Measurements from ENCODE around the gene PPP1R15A.

PPP1R15A gene

GRCh38 chr19:48837687-48838086, 34.5 kb upstream of the PPP1R15A start:
- Histone ChIP-seq H3K27ac (ENCODE audit: low read length) (no peak overlapping the region), H2AFZ (ENCODE audit: low read depth, low read length) (no peak overlapping the region), H3K36me3 (ENCODE audit: insufficient read depth, low read length) (no peaks in the 10 kb centered on the region), H3K4me3 (ENCODE audit: low read depth in 1 of 2, low read length in 2 of 2) (no peak overlapping the region), H3K4me2 (ENCODE audit: insufficient read depth, low read length) (no peak overlapping the region), H3K9me3 (ENCODE audit: insufficient read depth, low read length, severe bottlenecking) (no peaks in the 10 kb centered on the region), H3K4me1 (ENCODE audit: insufficient read depth, low read length) (peaks cover 18% of the 10 kb centered on the region), H3K27me3 (ENCODE audit: insufficient read depth, low read length, poor library complexity) (no peaks in the 10 kb centered on the region), H3K9ac (ENCODE audit: low read depth, low read length) (no peak overlapping the region), H4K20me1 (ENCODE audit: insufficient read depth, low read length) (no peaks in the 10 kb centered on the region), H3K79me2 (ENCODE audit: insufficient read depth, low read length) (no peaks in the 10 kb centered on the region)
- DNase-seq (no peak), ATAC-seq (ENCODE audit: insufficient read depth, low read depth) (no peak)
- no peak for TF ChIP-seq CTCF (IDR thresholded peaks at IDR 0.05; ENCODE audit: borderline replicate concordance, extremely low read depth, low read length, poor library complexity, severe bottlenecking)

- no peaks in the 10 kb centered on the region for H3K9me3 ChIP-seq (ENCODE audit: insufficient read depth, low read length, severe bottlenecking)
- TF ChIP-seq CTCF (IDR thresholded peaks at IDR 0.05; ENCODE audit: borderline replicate concordance, extremely low read depth, low read length, poor library complexity, severe bottlenecking) = no peak
- TF ChIP-seq EZH2 (IDR thresholded peaks at IDR 0.05; ENCODE audit: borderline replicate concordance, low read depth, low read length, severe bottlenecking) = no peak
- no peaks in the 10 kb centered on the region for H4K20me1 ChIP-seq (ENCODE audit: insufficient read depth, low read length)
- no peaks in the 10 kb centered on the region for H3K79me2 ChIP-seq (ENCODE audit: insufficient read depth, low read length)
- no peak overlapping the region for H3K4me3 ChIP-seq (ENCODE audit: low read depth in 1 of 2, low read length in 2 of 2)
- no peak overlapping the region for H3K9ac ChIP-seq (ENCODE audit: low read depth, low read length)
- ATAC-seq (ENCODE audit: insufficient read depth, low read depth) = no peak
- H3K4me1 ChIP-seq (ENCODE audit: insufficient read depth, low read length) = peaks cover 9% of the 10 kb centered on the region
- H3K27ac ChIP-seq (ENCODE audit: low read length) = no peak overlapping the region
- DNase-seq = no peak
- no peaks in the 10 kb centered on the region for H3K36me3 ChIP-seq (ENCODE audit: insufficient read depth, low read length)
- H3K27me3 ChIP-seq (ENCODE audit: insufficient read depth, low read length, poor library complexity) = no peaks in the 10 kb centered on the region
- no peak overlapping the region for H3K4me2 ChIP-seq (ENCODE audit: insufficient read depth, low read length)
- H2AFZ ChIP-seq (ENCODE audit: low read depth, low read length) = no peak overlapping the region
Measured at GRCh38 chr19:48841047-48841446, 31.2 kb upstream of the PPP1R15A start.

GRCh38 chr19:48841571-48841970, 30.6 kb upstream of the PPP1R15A start:
- peaks cover 3% of the 10 kb centered on the region for H3K4me1 ChIP-seq (ENCODE audit: insufficient read depth, low read length)
- no peaks in the 10 kb centered on the region for H3K27me3 ChIP-seq (ENCODE audit: insufficient read depth, low read length, poor library complexity)

More at GRCh38 chr19:48841571-48841970, 30.6 kb upstream of the PPP1R15A start:
- TF ChIP-seq CTCF (IDR thresholded peaks at IDR 0.05; ENCODE audit: borderline replicate concordance, extremely low read depth, low read length, poor library complexity, severe bottlenecking) (no peak), EZH2 (IDR thresholded peaks at IDR 0.05; ENCODE audit: borderline replicate concordance, low read depth, low read length, severe bottlenecking) (no peak)
- no peaks in the 10 kb centered on the region for H4K20me1 ChIP-seq (ENCODE audit: insufficient read depth, low read length)
- no peak overlapping the region for H3K4me3 ChIP-seq (ENCODE audit: low read depth in 1 of 2, low read length in 2 of 2)
- no peak for ATAC-seq (ENCODE audit: insufficient read depth, low read depth)
- no peaks in the 10 kb centered on the region for H3K9me3 ChIP-seq (ENCODE audit: insufficient read depth, low read length, severe bottlenecking)
- no peak overlapping the region for H3K27ac ChIP-seq (ENCODE audit: low read length)
- H3K79me2 ChIP-seq (ENCODE audit: insufficient read depth, low read length) = no peaks in the 10 kb centered on the region
- no peak overlapping the region for H3K4me2 ChIP-seq (ENCODE audit: insufficient read depth, low read length)
- no peak for DNase-seq
- H3K9ac ChIP-seq (ENCODE audit: low read depth, low read length) = no peak overlapping the region
- H2AFZ ChIP-seq (ENCODE audit: low read depth, low read length) = no peak overlapping the region
- H3K36me3 ChIP-seq (ENCODE audit: insufficient read depth, low read length) = no peaks in the 10 kb centered on the region

Data from DND-41 (cell line).